Measurements from ENCODE around the gene PACRG.

GRCh38 chr6:162733489-162733888 is 5.7 kb downstream of the PACRG start:
- TF ChIP-seq, protein P1, sequence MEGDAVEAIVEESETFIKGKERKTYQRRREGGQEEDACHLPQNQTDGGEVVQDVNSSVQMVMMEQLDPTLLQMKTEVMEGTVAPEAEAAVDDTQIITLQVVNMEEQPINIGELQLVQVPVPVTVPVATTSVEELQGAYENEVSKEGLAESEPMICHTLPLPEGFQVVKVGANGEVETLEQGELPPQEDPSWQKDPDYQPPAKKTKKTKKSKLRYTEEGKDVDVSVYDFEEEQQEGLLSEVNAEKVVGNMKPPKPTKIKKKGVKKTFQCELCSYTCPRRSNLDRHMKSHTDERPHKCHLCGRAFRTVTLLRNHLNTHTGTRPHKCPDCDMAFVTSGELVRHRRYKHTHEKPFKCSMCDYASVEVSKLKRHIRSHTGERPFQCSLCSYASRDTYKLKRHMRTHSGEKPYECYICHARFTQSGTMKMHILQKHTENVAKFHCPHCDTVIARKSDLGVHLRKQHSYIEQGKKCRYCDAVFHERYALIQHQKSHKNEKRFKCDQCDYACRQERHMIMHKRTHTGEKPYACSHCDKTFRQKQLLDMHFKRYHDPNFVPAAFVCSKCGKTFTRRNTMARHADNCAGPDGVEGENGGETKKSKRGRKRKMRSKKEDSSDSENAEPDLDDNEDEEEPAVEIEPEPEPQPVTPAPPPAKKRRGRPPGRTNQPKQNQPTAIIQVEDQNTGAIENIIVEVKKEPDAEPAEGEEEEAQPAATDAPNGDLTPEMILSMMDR (conservative IDR thresholded peaks at IDR 0.05 in 1 of 2, IDR thresholded peaks at IDR 0.05 in 1 of 2; ENCODE audit: extremely low read depth in 1 of 2, insufficient read depth in 1 of 2, low read depth in 1 of 2, low read length in 2 of 2) = no peak
- TF ChIP-seq EZH2 (IDR thresholded peaks at IDR 0.05; ENCODE audit: borderline replicate concordance, low read length) = no peak
